HL-60/S4 (cell line): Measurements from ENCODE around the gene POLR1A.

ENCODE experiments used
- in situ Hi-C: fragments of 300-500 bp; cut with MboI; formaldehyde crosslinking; loops from 2 replicates; pipeline ENCODE4 v1.14.3; 2022; ENCODE audit warnings: low sequenced_read_pairs

POLR1A gene

GRCh38 chr2:86105252-86105968 lies at the start of gene POLR1A:
TSS of gene POLR1A (minus strand) at chr2:86105886. CDS start at chr2:86105776, 110 bp downstream.
- in situ Hi-C loops = no loop called here

- in situ Hi-C loops = no loop called here
These were observed 44.8 kb upstream of the POLR1A start for GRCh38 chr2:86150502-86150901.

- in situ Hi-C loops = no loop called here
These were observed 42.1 kb upstream of the POLR1A start for GRCh38 chr2:86147793-86148192.

GRCh38 chr2:86143926-86144685 lies 38.4 kb upstream of the POLR1A start:
- in situ Hi-C loops = no loop called here

DNA sequence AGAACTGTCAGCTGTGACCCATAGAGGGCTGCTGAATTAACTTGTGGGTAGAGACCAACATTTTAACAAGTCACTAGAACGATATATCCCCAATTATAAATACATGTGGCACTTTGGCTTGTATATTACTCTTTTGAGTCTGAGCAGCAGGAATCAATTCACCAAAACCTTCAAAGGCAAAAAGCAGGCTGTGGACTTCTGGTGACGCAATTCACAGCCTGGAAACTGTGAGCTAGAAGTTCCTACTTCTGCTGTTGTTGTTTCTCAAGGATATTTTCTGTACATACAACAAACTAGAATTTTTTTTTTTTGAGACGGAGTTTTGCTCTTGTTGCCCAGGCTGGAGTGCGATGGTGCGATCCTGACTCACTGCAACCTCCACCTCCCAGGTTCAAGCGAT lies 37.6 kb upstream of the POLR1A start:
- in situ Hi-C loops = no loop called here

DNA sequence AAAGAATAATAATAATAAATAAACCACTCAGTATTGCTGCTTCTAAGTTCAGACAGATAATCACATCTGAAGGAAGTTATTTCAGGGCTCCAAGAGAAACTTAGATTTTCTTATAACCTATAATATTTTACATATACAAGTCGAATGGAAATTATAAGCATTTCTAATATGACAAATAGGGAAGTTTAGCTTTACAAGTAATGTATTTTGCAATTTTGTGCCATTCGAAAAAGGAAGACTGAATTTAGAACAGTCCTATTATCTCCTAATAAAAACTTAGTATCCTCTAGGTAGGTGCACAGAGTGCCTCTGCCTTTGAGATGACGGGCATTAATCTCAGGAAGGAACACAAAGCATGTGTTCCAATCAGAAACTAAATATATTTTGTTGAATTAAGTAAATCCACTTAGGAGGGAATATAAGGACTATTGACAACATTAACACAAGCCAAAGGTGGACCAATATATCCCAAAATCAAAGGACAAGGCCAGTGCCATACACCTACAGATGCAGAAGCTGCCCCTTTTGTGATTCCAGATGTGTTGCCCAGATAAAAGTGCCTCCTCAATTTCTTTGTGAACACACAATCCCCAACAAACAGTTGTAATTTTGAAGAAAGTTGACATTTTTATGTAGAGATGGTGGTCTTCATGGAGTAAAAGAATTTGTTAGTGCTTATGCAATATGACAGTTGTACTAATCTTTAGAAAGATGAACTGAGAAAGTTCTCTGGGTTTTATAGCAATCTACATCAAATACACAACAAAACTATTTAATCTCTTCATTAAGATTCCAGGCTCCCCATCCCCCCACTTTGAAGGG lies 37.0 kb upstream of the POLR1A start:
- in situ Hi-C loops = no loop called here

DNA sequence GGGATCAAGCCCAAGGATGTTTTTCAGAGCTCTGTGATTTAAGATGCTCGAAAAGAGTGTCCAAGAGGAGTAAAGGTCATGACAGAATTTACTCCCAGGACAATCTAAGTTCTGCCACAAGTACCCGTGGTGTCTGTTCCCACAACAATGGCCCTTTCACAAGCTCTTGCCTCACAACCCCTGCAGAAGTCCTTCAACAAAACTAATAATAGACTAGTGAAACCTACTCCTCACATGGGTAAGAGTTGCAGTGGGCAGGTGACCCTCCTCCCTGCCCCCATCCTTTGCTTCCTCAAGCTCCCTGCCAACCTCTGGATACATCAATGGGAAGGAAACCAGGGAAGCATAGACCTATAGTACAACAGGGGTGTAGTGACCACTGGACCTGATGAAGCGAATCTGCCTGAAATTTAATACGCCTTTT lies 35.3 kb upstream of the POLR1A start:
- in situ Hi-C loops = no loop called here

DNA sequence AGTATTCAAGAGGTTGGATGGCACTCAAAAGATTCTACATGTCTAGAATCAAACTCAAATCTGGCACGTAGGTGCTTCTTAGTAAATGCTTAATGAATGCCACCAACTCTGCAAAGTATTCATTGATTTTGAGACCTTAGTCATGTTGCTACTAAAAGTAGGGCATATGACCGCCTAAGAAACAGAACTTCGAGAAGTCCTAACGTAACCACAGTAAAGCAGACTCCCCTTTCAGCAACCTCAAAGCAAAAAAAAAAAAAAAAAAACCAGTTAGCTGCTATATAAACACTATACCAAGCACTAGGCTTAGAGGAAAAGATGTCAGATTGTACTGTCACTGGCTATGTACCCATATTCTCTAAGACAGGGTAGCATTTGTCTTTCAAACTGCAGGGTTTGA lies 34.3 kb upstream of the POLR1A start:
- in situ Hi-C loops = no loop called here

DNA sequence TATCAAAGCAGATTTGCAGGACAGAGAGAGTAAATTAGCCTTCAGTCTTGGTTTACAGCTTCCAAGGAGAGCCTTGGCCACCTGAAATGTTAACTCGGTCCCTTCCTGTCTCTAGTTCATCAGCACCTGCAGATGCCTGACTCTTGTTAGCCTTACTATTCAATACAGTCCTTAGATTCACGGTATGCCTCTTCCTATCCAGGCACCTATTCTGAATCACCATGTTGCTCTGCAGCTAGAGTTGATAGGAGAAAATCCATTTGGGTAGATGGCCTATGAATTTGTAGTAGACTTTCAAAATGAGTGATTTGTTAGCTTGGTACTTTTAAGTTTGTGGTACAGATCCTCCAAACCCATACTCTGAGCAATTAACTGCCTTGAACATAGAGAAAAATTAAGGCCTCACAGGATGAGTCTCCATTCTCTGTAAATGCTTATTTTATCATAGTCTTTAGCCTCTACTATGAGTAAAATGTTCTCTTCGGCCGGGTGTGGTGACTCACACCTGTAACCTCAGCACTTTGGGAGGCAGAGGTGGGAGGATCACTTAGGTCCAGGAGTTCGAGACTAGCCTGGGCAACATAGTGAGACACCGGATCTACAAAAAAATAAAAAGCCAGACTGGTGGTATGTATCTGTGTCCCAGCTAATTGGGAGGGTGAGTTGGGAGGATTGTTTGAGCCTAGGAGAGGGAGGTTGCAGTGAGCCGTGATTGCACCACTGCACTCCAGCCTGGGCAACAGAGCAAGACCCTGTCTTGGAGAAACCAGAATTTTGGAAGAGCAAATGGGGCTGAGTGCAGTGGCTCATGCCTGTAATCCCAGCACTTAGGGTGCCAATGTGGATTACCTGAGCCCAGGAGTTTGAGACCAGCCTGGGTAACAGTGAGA lies 33.3 kb upstream of the POLR1A start:
- in situ Hi-C loops = no loop called here

GRCh38 chr2:86136141-86136540 lies 30.5 kb upstream of the POLR1A start:
- in situ Hi-C loops = no loop called here

DNA sequence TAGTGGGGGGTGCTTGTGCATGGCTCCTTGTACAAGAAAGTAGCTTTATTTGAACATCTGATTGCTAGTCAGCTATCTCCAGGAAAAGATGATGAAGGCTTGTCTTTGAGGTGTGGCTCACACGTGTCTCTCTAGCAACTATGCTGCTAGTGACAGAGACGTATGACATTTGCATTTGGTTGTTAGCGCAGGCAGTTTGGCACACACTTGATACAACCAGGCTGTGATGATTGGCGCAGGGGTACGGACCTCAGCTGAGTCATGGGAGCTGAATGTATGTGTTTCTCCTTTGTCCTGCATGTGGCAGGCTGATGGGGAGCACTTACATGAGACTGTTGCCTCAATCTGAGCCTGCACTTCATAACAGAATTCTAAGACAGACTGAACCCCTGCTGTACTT lies 30.0 kb upstream of the POLR1A start:
- in situ Hi-C loops = no loop called here

- in situ Hi-C loops = no loop called here
These were observed 29.0 kb upstream of the POLR1A start for GRCh38 chr2:86134709-86135108.

DNA sequence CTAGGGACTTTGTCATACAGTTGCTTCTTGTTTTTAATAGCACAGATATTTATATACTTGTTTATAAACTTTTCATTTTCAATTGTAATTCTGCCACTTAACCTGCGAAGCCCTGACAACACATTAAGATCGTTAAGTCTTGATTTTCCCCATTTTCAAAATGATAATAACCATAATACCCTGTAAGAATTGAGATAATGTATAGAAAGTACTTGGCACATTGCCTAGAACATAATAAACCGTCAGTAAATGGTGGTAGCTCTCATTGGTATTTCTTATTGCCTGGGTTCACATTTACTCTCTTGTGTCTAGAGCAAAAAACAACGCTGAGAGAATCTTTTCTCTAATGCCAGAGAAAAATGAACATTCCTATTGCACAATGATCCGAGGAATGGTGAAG lies 19.0 kb upstream of the POLR1A start:
- in situ Hi-C loops = no loop called here

- in situ Hi-C loops = no loop called here
These were observed 17.7 kb upstream of the POLR1A start for GRCh38 chr2:86123328-86123925.

DNA sequence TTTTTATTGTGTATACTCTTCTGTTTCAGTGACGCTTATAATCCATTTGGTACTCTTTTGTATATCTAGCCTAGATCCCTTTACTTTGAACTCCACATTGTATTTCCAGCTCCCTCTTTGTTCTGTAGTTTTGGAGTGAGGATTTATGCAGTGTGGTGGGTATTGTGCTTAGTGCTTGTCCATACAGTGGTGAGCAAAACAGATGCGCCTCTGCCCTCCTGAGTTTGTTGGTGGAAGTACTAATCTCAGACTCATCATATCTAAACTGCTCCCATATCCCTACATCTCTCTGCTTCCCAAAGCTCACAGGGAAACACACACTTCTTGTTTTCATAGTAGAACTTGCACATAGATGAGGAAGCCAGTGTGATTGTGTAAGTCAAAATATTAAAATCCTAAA lies 12.4 kb upstream of the POLR1A start:
- in situ Hi-C loops = no loop called here

- in situ Hi-C loops = no loop called here
These were observed 1.3 kb upstream of the POLR1A start for GRCh38 chr2:86107031-86107430.

GRCh38 chr2:86105969-86106945 lies 571 bp upstream of the POLR1A start, which contains the start of gene PTCD3:
TSS of gene PTCD3 (plus strand) at chr2:86106235. CDS start at chr2:86106248, 13 bp downstream.
- in situ Hi-C loops = no loop called here

- in situ Hi-C loops = no loop called here
These were observed 3.5 kb downstream of the POLR1A start for GRCh38 chr2:86102157-86102556.

DNA sequence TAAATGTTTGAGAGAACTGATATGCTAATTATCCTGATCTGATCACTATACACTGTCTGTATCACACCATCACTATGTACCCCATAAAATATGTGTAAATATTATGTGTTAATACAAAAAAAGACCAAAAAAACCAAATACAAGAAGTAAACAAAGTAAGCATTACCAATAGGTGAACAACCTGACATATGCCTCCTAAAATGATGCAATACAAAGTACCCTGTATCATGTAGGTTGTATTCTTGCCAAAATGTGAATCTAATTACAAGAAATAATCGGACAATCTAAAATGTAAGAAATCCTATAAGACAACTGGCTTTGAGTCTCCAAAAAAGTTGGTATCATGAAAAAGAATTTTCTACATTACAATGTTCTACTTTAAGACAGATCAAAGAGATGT lies 7.8 kb downstream of the POLR1A start:
- in situ Hi-C loops = no loop called here
